ENCODE results near the gene BCAP31. TPM values are rescaled to one million over a fixed set of nuclear protein-coding genes. Genes with fewer than 3 reads are reported as not detected.
"Not testable (repeated sequence)": the region's sequence is repeated elsewhere in the genome, so short reads cannot be mapped to it uniquely, and the experiment has no call there.

BCAP31 gene
- polyA plus RNA-seq, 1 donor from 2014 or later = 254 TPM

DNA sequence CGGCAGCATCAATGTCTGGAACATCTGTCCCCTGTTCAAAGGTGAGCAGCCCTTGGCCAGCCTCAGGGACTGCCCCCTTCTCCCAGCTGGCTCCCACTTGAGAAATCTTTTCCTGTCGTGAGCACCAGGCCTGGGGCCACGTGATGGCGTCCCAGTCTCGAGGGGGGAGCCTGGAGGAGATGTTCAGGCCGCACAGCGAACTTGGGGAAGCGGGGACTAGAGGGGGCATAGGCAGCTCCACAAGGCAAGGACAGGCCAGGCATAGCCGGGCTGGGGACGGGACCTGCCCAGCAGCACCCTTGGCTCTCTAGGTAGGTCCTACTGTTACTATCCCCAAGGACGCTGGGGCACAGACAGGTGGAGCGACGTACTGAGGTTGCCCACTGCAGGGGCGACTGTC, 33.7 kb downstream of the BCAP31 start:
- peaks cover 9% of the 10 kb centered on the region for H3K27me3 Mint-ChIP-seq
- no peaks in the 10 kb centered on the region for H3K36me3 Mint-ChIP-seq
- peak overlapping the region in 1 of 4 donors; percentile 12 for H3K4me3 Mint-ChIP-seq
- H3K4me1 Mint-ChIP-seq = no peaks in the 10 kb centered on the region
- peak overlapping the region in 1 of 3 donors; percentile 39 for H3K27ac Mint-ChIP-seq
- no peaks in the 10 kb centered on the region for H3K9me3 Mint-ChIP-seq

DNA sequence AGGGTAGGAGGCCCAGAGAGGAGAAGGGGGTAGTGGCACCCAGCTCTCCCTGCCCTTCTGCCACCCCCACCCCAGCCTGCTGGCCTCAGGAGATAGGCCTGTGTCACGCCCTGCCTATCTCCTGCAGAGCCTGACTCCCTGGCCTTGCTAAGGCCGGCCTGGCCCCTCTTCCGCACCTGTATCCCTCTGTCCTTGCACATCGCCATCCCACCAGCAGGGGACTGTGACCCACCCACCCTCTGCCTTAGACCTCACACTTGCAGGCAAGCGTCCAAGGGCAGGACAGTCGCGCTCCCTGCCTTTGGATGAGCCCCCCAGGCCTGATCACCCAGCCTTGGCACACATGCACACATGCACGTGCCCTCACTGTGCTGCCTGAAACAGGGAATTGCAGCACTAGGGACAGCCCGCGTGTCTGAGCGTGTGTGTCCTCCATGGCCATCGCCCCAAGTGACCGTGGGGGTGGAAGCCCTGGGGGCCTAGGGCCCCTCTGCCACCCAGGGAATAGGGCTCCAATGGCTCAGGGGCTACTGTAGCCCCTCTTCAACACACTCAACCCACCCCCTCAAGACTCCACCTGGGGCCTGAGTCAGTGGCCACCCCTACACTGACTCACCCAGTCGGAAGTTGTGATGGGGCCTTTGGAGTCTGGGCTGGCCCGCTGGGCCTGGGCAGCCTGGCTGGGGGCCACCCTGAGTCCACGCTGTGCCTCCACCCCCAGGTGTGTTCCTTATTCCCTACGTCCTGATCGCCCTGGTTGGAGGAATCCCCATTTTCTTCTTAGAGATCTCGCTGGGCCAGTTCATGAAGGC, 34.3 kb downstream of the BCAP31 start:
- H3K4me3 Mint-ChIP-seq = peak overlapping the region in 1 of 4 donors; percentile 85
- H3K9me3 Mint-ChIP-seq = no peaks in the 10 kb centered on the region
- peaks cover 9% of the 10 kb centered on the region for H3K27me3 Mint-ChIP-seq
- H3K36me3 Mint-ChIP-seq = no peaks in the 10 kb centered on the region
- no peaks in the 10 kb centered on the region for H3K4me1 Mint-ChIP-seq
- peak overlapping the region in 1 of 3 donors; percentile 39 for H3K27ac Mint-ChIP-seq

DNA sequence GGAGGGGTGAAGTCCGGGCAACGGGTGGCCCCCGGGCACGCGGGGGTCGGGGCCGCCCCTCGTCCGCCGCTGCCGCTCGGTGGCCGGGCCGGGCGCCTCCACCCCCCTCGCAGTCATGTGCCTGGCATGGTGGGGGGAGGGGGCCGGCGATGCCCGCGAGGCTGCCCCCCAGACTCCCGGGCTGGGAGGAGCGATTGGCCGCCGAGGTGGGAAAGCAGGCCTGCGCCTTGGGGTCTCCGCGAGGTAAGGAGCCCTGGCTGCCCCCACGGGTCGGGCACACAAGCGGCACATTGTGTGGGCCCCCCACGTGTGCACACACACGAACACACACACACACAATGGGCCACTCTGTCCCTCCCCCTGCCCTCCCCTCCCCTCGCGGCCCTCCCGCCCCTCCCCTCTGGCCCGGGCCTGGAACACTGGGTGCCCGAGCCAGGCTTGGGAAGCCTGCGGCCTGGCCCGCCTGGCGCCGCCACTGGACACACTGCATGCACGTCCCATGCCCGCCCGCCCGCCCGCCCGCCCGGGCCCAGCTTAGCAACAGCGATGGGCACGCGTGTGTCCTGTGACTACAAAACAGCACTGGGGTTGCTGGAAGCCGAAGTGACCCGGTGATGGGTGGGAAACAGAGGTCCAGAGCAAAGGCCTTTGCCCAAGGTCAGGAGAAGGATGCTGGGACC, 35.1 kb downstream of the BCAP31 start:
- Mint-ChIP-seq H3K4me3 (peak overlapping the region in 1 of 4 donors; percentile 27), H3K27ac (no peak overlapping the region)

DNA sequence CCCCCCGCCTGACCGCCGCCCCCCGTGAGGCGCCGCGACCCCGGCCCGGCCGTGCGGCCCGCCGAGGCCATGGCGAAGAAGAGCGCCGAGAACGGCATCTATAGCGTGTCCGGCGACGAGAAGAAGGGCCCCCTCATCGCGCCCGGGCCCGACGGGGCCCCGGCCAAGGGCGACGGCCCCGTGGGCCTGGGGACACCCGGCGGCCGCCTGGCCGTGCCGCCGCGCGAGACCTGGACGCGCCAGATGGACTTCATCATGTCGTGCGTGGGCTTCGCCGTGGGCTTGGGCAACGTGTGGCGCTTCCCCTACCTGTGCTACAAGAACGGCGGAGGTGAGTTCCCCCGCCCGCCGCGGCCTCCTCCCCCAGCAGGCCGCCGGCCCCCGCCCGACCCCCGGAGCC, 35.7 kb downstream of the BCAP31 start:
- H3K27me3 Mint-ChIP-seq = peaks cover 6% of the 10 kb centered on the region

More for the DNA sequence above, 35.1 kb downstream of the BCAP31 start:
- Mint-ChIP-seq H3K36me3 (no peaks in the 10 kb centered on the region), H3K4me1 (no peaks in the 10 kb centered on the region), H3K9me3 (no peaks in the 10 kb centered on the region), H3K27me3 (peaks cover 6% of the 10 kb centered on the region)

DNA sequence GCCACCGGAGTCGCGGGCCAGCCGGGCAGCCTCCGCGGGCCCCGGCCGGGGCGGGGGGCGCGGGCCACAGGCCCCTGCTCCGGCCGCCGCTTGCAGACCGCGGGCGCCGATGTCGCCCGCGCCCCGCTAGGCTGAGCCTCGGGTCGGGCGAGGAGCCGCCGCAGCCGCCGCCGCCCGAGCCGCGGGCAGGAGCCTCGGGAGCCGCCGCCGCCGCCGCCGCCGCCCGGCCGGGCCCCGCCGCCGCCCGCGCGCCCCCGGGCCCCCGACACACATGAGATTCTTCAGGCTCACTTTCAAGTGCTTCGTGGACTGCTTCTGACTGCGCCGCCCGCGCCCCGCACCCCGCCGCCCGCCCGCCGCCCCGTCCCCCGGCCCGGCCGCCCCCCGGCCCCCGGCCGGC, 36.1 kb downstream of the BCAP31 start:
- H3K27ac Mint-ChIP-seq = no peak overlapping the region
- H3K36me3 Mint-ChIP-seq = no peaks in the 10 kb centered on the region
- no peak overlapping the region for H3K4me3 Mint-ChIP-seq
- no peaks in the 10 kb centered on the region for H3K4me1 Mint-ChIP-seq
- no peaks in the 10 kb centered on the region for H3K9me3 Mint-ChIP-seq
- H3K27me3 Mint-ChIP-seq = peaks cover 4% of the 10 kb centered on the region

More for the DNA sequence above, 35.7 kb downstream of the BCAP31 start:
- Mint-ChIP-seq H3K4me3 (no peak overlapping the region), H3K4me1 (no peaks in the 10 kb centered on the region), H3K27ac (no peak overlapping the region), H3K36me3 (no peaks in the 10 kb centered on the region), H3K9me3 (no peaks in the 10 kb centered on the region)

DNA sequence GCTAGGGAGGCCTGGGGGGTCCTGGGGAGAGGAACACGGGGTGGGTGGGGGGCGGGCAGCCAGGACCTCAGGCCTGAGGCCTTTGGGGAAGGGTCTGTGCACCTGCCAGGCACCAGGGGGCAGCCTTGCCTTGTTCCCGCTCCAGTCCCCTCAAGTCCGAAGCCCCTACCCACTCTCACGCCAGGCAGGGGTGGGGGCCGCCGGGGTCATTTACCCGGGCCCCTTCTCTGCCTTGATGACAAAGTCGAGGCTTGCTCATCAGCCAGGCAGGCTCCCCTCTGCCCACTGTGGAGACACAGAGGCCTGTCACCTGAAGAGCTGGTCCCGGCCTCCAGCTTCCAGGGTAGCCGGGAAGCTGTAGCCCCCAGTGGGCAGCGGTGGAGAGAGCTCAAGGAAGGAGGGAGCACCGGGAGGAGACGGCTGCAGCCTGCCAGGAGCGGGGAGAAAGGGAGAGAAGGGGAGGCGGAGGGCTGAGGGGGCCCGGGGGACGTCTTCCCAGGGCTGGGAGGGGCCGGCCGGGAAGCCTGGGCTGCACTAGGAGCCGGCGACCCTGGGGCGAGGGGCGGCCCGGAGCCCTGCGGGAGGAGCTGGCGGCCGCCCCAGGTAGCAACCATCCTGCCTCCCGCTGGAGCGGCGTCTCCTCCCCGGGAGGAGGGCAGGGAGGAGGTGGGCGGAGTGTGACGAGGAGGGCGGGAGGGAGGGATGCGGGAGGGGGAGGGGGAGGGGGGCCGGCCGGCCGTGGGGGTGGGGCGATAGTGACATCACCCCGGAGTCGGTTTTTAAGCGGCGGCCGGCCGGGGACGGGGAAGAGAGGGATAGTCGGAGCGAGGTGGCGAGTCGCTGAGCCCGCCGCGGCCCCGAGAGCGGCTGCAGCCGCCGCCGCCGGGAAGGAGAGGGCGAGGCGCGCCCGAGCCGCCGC, 36.8 kb downstream of the BCAP31 start, which contains the start of gene SLC6A8:
Gene SLC6A8 (plus strand): TSS at position 806 of the 919 bp plus-strand sequence. CDS start 649 bp downstream, outside the sequence.
- Mint-ChIP-seq H3K9me3 (no peaks in the 10 kb centered on the region), H3K36me3 (no peaks in the 10 kb centered on the region), H3K4me1 (no peaks in the 10 kb centered on the region), H3K4me3 (peak within 1 kb of the TSS; percentile 65 to 80 (median 79)), H3K27ac (peak within 1 kb of the TSS in 1 of 3 donors; percentile 39), H3K27me3 (peaks cover 4% of the 10 kb centered on the region)

DNA sequence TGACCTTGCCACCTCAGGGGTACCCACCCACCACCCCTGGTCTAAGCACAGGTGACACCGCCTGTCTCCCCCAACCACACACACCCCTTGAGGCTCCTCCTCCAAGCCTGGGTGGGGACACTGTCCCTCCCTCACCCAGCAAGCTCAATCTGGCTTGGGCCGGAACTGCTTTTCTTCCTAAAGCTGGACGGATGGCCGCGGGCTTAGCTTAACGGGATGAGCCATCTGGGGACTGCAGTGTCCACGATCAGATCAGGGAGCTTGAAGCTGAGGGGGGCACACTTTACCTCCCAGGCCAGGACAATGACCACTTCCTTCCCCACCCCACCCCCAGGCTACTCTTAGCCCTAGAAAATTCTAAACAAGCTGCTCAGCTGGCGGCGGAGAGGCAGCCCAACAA, 37.5 kb downstream of the BCAP31 start:
- H3K36me3 Mint-ChIP-seq = no peaks in the 10 kb centered on the region
- no peaks in the 10 kb centered on the region for H3K9me3 Mint-ChIP-seq
- peaks cover 4% of the 10 kb centered on the region for H3K27me3 Mint-ChIP-seq
- H3K4me3 Mint-ChIP-seq = peak overlapping the region in 1 of 4 donors; percentile 65
- H3K27ac Mint-ChIP-seq = peak overlapping the region in 1 of 3 donors; percentile 39
- H3K4me1 Mint-ChIP-seq = no peaks in the 10 kb centered on the region

DNA sequence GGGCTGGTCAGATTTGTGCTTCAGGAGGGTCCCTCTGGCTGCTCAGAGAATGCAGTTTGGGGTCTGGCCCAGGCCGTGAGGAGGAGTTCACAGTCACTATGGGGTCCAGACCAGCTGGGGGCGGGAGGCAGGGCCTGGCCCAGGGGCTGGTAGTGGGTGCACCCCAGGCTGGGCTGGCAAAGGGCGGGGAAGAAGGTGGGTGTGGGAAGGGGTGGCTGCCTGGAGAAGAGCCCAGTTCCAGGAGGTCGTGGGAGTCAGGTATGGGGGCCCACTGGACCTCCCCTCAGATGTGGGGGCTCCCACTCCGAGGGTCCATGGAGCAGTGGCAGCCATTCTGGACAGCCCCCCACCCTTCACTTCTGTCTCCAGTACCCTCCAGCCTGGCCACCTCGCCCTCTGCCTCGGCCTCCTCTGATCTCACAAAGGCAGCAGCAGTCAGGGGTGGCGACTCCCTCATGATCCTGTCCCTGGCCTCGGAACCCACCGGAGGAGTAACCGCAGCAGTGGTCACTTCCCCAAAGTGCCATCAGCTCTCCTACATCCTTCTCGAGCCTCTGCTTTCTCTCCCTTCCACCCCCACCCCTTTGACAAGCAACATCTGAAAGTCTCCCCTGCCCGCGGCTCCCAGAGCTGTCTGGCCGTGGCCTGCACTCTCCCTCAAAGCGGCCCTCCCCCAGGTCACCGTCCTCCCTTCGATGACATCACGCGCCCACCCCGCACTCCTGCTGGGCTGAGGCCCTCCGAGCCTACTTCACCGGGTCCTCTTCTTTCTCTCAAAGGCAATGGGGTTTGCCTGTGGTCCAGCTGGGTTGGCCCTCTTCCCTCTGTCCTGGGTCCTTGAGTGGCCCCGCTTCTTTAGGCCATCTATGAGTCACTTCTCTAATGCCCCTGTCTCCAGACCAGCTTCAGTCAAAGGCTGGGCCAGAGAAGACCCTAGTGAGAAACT, 38.2 kb downstream of the BCAP31 start:
- Mint-ChIP-seq H3K27me3 (peaks cover 4% of the 10 kb centered on the region), H3K4me3 (peak overlapping the region in 1 of 4 donors; percentile 65), H3K27ac (peak overlapping the region in 1 of 3 donors; percentile 39), H3K36me3 (no peaks in the 10 kb centered on the region), H3K9me3 (no peaks in the 10 kb centered on the region), H3K4me1 (no peaks in the 10 kb centered on the region)

DNA sequence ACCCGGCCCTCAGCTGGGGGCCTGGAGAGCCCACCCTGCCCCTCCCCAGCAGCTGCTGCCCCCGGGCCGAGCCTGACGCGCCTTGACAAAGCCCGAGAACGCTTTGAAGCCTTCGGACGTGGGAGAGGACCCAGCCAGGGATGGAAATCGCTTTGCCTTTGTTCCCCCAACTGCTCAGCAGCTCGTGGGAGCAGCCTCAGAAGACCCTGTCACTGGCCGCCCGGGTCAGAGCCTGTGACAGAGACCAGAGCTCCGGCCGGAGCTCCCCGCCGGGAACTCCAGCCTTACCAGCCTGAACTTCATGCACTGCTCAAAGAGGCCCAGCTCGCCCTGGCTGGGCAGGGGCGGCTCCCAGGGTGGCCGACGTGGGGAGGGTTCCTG, 39.0 kb downstream of the BCAP31 start:
- Mint-ChIP-seq H3K27me3 (peaks cover 4% of the 10 kb centered on the region), H3K4me3 (no peak overlapping the region), H3K27ac (no peak overlapping the region), H3K9me3 (peaks cover 0 to 2% (median 0%) of the 10 kb centered on the region in 3 donors), H3K36me3 (no peaks in the 10 kb centered on the region), H3K4me1 (no peaks in the 10 kb centered on the region)

DNA sequence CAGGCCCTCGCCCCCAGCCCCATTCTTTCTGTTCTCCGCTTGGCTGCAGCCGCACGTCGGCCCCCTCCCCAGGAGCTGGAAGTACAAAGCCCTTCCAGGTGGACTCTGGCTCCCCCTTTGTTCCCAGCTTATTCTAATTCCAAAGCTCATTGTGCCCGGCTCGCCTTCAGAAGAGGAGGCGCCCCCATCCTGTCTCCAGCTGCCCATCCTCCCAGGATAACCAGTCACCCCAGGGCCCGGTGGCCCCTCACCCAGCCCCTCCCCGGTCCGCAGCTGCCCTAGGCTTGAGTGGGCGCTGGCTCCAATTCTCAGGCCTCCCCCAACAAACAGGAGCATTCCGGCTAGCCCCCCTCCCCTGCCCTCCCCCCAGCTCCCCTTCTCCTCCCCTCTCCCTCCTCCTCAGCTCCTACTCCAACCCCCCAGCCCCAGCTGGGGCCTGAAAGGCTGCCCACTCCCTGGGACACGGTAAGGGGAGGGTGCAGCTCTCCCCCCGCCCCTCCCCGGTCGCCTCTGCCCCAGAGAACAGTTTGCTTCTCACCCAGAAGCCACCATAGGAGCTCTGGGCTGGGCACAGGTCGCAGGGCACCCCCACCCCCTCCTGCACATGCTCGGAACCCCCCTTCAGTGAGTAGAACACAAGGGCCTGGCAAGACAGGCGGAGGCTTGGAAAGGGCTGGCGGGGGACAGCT, 39.6 kb downstream of the BCAP31 start:
- Mint-ChIP-seq H3K27ac (no peak overlapping the region), H3K27me3 (peaks cover 4% of the 10 kb centered on the region), H3K4me1 (no peaks in the 10 kb centered on the region), H3K9me3 (peaks cover 0 to 3% (median 0%) of the 10 kb centered on the region in 3 donors), H3K36me3 (no peaks in the 10 kb centered on the region), H3K4me3 (no peak overlapping the region)

DNA sequence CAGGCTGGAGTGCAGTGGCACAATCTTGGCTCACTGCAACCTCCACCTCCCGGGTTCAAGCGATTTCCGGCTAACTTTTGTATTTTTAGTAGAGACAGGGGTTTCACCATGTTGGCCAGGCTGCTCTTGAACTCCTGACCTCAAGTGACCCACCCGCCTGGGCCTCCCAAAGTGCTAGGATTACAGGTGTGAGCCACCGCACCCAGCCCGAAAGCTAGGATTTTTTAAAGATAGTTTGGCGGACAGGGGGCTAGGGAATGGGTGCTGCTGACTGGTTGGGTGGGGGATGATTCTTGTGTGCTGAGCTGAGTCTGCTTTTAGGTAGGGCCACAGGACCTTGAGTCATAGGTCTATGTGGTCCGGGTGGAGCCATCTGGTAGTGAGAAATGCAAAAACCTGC, 40.7 kb downstream of the BCAP31 start:
- H3K36me3 Mint-ChIP-seq, H3K27me3 Mint-ChIP-seq, H3K27ac Mint-ChIP-seq, H3K9me3 Mint-ChIP-seq, H3K4me1 Mint-ChIP-seq: not testable (repeated sequence)
- H3K4me3 Mint-ChIP-seq = peak overlapping the region in 1 of 4 donors; percentile 37

DNA sequence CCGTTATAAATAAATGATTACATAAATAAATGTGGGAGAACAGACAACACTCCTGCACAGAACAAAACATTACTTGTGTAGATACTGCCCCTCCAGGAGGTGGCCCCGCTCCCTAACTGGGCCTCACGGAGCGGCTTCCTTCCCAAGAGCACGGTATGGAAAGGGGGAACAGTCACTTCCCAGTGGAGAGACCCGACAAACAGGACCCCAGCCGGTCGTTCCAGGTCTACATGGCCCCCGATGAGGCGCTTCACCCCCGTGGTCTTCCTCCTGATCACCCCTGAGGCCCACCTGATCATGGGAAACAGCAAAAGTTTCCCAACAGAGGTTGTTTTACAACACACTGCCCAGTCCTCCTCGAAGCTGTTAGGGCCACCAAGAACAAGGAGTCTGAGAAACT, 43.0 kb downstream of the BCAP31 start:
- Mint-ChIP-seq H3K4me3 (no peak overlapping the region), H3K4me1 (peaks cover 0 to 1% (median 0%) of the 10 kb centered on the region in 3 donors), H3K27ac (no peak overlapping the region), H3K27me3 (peaks cover 4% of the 10 kb centered on the region), H3K9me3 (peaks cover 0 to 3% (median 0%) of the 10 kb centered on the region in 3 donors), H3K36me3 (no peaks in the 10 kb centered on the region)

DNA sequence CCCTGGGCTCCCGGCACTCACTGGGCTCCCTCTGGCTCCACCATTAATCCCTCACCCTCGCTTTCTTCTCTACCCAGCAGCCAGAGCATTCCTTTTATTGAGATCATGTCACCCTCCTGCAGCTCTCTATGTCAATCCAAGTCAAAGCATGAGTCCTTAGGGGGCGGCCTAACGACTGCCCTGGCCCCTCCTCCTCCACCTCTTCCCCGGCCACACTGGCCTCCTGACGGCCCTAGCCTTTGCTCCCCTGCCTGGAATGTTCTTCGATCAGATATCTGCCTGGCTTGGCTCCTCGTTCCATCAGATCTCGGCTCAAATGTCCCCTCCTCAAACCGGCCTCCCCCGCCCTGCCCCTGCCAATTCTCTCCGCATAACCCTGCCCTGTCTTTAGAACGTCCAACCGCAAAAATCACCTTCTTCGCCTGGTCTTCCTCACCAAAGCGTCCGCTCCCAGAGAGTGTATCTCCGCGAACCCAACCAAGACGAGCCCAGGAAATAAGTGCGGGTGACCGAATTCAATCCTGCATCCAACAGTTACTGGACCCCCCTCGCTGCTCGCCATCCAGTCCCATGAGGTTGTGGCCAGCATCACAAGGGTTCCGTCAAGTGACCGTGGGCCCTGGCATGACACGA, 49.9 kb downstream of the BCAP31 start:
- H3K4me1 Mint-ChIP-seq = peaks cover 0 to 5% (median 2%) of the 10 kb centered on the region in 3 donors
- no peaks in the 10 kb centered on the region for H3K36me3 Mint-ChIP-seq
- H3K9me3 Mint-ChIP-seq = no peaks in the 10 kb centered on the region
- peak overlapping the region in 1 of 4 donors; percentile 43 for H3K4me3 Mint-ChIP-seq
- H3K27me3 Mint-ChIP-seq = peaks cover 16% of the 10 kb centered on the region
- H3K27ac Mint-ChIP-seq = no peak overlapping the region
